HG03135 (cell line): ENCODE measurements around the gene TMED5.

Experiments
- ATAC-seq: cut with Tn5 transposase; IDR thresholded peaks from one replicate; pipeline ENCODE4 v1.9.1; 2021; ENCODE audit warnings: mild to moderate bottlenecking, moderate library complexity; ENCODE audit not compliant: unreplicated experiment

The TMED5 gene

GRCh38 chr1:93124556-93125355, 55.5 kb downstream of the TMED5 start:
- no peak for ATAC-seq

GRCh38 chr1:93123201-93123783, 56.9 kb downstream of the TMED5 start:
- ATAC-seq, result no peak

- ATAC-seq, result no peak
Observed at GRCh38 chr1:93120614-93121013, 59.6 kb downstream of the TMED5 start.

- no peak for ATAC-seq
Observed at GRCh38 chr1:93114391-93114790, 65.8 kb downstream of the TMED5 start.

- no peak for ATAC-seq
Observed at GRCh38 chr1:93113127-93113526, 67.1 kb downstream of the TMED5 start.

GRCh38 chr1:93111561-93111960, 68.7 kb downstream of the TMED5 start:
- no peak for ATAC-seq

GRCh38 chr1:93111065-93111464, 69.1 kb downstream of the TMED5 start:
- ATAC-seq, result no peak

GRCh38 chr1:93109578-93109977, 70.6 kb downstream of the TMED5 start:
- ATAC-seq, result no peak

GRCh38 chr1:93108335-93108734, 71.9 kb downstream of the TMED5 start:
- ATAC-seq, result no peak

- no peak for ATAC-seq
Observed at GRCh38 chr1:93107395-93107794, 72.8 kb downstream of the TMED5 start.

- ATAC-seq, result no peak
Observed at GRCh38 chr1:93106226-93106625, 74.0 kb downstream of the TMED5 start.

GRCh38 chr1:93102142-93102541, 78.1 kb downstream of the TMED5 start:
- no peak for ATAC-seq
